Eye (tissue), 1 donor: ENCODE measurements around the gene RFC5.
"Not testable (repeated sequence)": the region's sequence is repeated elsewhere in the genome, so short reads cannot be mapped to it uniquely, and the experiment has no call there.

Experiments used
- DNase-seq: peaks from one replicate; pipeline ENCODE4 v3.0.0-alpha.2; 2015

The RFC5 gene

GRCh38 chr12:118053071-118053985 is 36.8 kb downstream of the RFC5 start:
- DNase-seq, result no peak

- peak; percentile 77 for DNase-seq
Observed at GRCh38 chr12:118055144-118055557, 38.6 kb downstream of the RFC5 start.

DNA sequence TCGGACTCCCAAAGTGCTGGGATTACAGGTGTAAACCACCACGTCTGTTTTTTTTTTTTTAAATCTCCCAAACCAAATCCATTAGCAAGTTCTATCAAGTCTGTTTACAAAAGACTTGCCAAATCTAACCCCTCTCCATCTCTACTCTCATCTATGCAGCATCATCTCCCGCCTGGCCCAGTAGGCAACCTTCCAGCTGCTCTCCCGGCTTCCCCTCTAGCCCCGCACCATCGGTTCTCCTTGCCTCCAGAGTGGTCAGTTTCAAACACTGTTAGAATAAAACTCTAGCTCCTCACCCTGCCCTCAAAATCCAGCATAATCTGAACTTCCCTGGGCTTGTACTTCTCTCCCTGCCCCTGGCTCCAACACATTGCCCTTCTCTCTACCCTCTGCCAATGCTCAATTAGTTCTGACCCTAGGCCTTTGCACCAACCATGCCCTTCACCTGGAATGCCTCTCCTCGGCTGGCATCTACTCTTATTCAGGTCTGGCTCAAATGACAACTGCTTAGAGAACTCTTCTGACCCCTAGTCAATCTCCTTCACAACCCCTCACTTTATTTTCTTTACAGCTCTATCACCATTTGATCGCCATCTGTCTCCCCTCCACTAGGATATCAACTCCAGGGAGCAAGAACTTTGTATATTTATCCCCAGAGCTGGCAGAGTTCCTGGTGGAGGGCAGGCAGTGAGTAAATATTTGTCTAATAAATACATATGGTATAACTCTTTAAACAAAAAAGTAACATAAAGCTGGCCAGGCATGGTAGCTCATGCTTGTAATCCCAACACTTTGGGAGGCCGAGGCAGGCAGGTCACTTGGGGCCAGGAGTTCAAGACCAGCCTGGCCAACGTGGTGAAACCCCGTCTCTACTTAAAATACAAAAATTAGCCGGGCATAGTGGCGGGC is 39.6 kb downstream of the RFC5 start:
- DNase-seq, result no peak

DNA sequence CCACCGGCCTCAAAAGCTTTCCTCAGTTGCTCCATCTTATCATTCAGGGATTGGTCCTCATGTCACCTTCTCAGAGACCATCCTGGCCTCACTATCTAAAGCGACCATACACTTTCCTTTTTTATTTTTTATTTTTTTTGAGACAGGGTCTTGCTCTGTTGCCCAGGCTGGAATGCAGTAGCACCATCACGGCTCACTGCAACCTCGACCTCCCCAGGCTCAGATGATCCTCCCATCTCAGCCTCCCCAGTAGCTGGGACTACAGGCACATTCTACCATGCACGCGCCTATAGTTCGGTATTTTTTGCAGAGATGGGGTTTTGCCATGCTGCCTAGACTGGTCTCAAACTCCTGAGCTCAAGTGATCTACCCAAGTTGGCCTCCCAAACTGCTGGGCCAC is 41.7 kb downstream of the RFC5 start:
- no peak for DNase-seq

DNA sequence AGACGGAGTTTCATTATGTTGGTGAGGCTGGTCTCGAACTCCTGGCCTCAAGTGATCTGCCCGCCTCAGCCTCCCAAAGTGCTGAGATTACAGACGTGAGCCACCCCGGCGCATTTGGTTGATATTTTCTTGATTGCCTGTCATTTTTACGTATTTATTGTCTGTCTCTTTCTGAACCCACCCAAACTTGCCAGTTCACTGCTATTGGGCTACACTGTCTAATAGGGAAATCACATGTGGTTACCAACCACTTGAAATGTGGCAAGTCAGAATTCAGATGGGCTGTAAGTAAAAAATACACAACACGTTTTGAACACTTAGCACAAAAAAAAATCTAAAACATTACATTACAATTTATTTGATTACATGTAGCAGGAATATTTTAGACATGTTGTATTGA is 42.4 kb downstream of the RFC5 start:
- DNase-seq, result no peak

GRCh38 chr12:118059341-118060191 is 43.1 kb downstream of the RFC5 start:
- DNase-seq, result no peak

DNA sequence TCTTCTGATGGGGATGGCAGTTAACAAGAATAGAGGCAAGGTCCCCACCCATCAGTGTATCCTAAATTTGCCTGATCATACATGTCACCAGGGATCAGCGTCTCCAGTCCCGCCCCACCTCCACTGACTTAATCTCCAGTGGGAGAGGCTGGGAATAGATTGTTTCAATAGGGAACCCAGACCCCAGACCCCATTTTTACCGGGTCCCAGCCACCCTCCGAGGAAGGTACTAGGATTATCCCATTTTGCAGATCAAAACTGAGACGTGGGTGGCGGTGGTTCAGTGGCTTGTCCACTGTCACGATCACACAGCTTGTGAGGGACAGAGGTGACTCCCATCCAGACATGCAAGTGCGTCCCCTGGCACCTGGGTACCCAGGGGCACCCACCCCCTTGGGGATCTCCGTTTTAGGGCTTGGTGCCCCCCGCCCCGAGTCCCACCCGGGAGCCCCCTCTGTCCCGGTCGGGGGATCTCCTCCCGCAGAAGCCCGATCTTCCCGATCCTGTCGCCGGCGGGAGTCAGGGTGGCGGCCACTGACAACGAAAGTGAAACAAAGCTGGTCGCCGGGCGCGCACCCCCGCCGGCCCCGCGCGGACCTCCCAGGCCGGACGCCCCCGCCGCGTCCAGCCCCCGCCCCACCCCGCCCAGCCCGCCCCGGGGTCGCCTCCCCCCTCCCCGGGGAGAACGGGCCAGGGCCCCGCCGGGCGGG is 44.0 kb downstream of the RFC5 start:
- DNase-seq, result peak; percentile 66

GRCh38 chr12:118061011-118061872 is 44.7 kb downstream of the RFC5 start, which contains the start of gene WSB2:
TSS of gene WSB2 (minus strand) at chr12:118061179. CDS start at chr12:118061048, 131 bp downstream.
- peak; percentile 82 for DNase-seq

DNA sequence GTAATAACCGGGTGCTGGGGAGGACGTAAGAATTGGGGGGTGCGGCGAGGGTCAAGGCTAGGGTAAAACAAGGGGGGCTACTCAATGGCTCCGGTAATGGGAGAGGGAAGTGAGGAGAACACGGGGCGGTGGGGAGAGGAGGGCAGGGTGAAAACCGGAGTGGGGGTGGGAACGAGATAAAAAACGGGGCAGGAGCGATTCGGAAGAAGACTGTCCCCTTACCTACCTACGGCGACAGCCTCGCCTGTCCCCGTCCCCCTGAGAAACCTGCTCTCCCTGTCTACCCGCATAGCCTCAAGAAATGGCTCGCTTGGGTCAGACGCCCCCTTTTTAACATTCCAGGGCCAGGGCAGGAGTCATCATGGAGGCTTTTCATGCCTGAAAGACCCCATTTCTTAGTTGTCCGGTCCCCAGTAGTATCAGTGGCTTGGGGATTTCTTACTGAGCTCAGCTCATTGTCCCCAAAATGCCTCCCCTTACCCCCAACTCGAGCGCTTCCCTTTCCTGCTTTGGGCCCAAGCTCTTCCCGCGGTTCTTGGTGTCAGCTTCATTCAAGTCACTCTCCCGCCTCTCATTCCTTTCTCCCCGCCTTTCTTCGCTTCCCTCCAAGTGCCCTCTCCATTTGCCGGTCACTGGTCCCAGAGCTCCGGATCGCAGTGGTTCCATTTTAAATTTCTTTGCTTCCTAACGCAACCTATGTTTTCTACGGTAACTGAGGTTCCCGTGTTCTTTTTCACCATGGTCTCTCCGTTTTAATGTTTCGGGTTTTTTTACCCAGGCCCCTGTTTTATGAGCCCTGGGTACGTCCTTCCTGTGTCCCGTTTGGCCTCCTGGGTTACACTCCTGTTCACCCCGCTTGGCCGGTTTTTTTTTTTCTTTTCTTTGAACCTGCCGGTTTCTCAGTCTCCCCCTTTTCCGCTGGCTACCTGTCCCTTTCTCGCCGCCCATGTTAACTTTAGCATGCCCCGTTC is 45.7 kb downstream of the RFC5 start:
- peak; percentile 86 for DNase-seq

GRCh38 chr12:118063576-118064391 is 47.3 kb downstream of the RFC5 start:
- no peak for DNase-seq

- DNase-seq, result peak; percentile 38
Observed at GRCh38 chr12:118064608-118065007, 48.1 kb downstream of the RFC5 start.

GRCh38 chr12:118065380-118065779 is 48.9 kb downstream of the RFC5 start:
- DNase-seq, result no peak

DNA sequence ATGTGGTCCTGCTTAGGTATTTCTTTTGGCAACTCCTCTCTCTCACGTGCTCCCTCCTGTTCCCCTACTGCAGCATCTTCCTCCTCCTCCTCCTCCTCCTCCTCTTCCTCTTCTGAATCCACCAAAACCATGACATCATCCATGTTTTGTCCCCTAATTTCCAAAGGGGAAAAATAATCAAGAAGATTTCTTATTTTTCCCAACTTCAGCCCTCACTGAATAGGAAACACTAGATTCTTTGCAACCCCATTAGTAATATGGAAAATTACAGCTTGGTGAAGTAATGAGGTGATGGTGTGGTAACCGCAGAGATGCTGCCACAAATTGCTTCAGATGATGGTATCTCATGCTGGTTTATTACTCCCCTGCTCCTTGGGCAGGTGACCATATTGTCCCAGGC is 51.9 kb downstream of the RFC5 start:
- DNase-seq, result no peak

GRCh38 chr12:118070650-118071049 is 54.1 kb downstream of the RFC5 start:
- DNase-seq, result no peak

GRCh38 chr12:118073768-118074167 is 57.3 kb downstream of the RFC5 start:
- DNase-seq, result no peak

DNA sequence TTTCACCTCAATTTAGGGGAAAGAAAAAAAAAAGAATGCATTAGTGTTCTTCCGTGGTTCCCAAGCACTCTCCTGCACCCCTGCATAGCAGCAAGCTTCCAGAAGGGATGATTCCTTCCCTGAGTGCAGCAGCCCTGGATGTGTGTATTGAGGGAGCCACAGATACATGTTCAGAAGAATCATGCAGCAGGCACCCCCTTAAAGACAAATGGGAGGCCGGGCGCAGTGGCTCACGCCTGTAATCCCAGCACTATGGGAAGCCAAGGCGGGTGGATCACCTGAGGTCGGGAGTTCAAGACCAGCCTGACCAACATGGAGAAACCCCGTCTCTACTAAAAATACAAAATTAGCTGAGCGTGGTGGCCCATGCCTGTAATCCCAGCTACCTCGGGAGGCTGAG is 65.0 kb downstream of the RFC5 start:
- not testable (repeated sequence) for DNase-seq
